SK-N-SH treated with all-trans-retinoic acid at 6 μM for 48 hours (cell line): ENCODE results near the gene TMED4.

ENCODE experiments used
- ATAC-seq: fragments of 200-7000 bp; cut with Tn5 transposase; 3 replicates; pipeline ENCODE4 v1.9.1; 2020; ENCODE audit warnings: mild to moderate bottlenecking, moderate library complexity
- ARNTL ChIP-seq: fragments of 450-650 bp; formaldehyde crosslinking; IDR thresholded peaks from 2 replicates; pipeline ENCODE4 v1.5.0; 2020; ENCODE audit warnings: low read depth, mild to moderate bottlenecking, moderate library complexity, borderline replicate concordance
- BACH2 ChIP-seq: fragments of 250-450 bp; sonication (Bioruptor Pico); IDR thresholded peaks from 2 replicates; pipeline ENCODE4 v1.9.0; 2021; ENCODE audit warnings: mild to moderate bottlenecking, borderline replicate concordance
- CSDC2 ChIP-seq: fragments of 250-450 bp; sonication (Bioruptor Pico); IDR thresholded peaks from 2 replicates; pipeline ENCODE4 v1.5.0; 2020; ENCODE audit warnings: mild to moderate bottlenecking, moderate library complexity
- CSRNP3 ChIP-seq: fragments of 250-450 bp; sonication (Bioruptor Pico); IDR thresholded peaks from 2 replicates; pipeline ENCODE4 v1.5.1; 2021; ENCODE audit warnings: mild to moderate bottlenecking, moderate library complexity
- ESRRG ChIP-seq: fragments of 250-450 bp; sonication (Bioruptor Pico); IDR thresholded peaks from 2 replicates; pipeline ENCODE4 v1.6.1; 2021; ENCODE audit warnings: mild to moderate bottlenecking
- GLIS3 ChIP-seq: fragments of 250-450 bp; sonication (Bioruptor Pico); IDR thresholded peaks from 2 replicates; pipeline ENCODE4 v1.5.0; 2020; ENCODE audit warnings: mild to moderate bottlenecking, moderate library complexity
- ISL1 ChIP-seq: fragments of 250-450 bp; sonication (Bioruptor Pico); IDR thresholded peaks from 2 replicates; pipeline ENCODE4 v2.1.2; 2022; ENCODE audit warnings: mild to moderate bottlenecking, moderate library complexity
- PATZ1 ChIP-seq: fragments of 250-450 bp; sonication (Bioruptor Pico); IDR thresholded peaks from 2 replicates; pipeline ENCODE4 v1.8.0; 2020; ENCODE audit warnings: mild to moderate bottlenecking, moderate library complexity, borderline replicate concordance
- PPARA ChIP-seq: fragments of 250-450 bp; sonication (Bioruptor Pico); IDR thresholded peaks from 2 replicates; pipeline ENCODE4 v1.5.0; 2020; ENCODE audit warnings: mild to moderate bottlenecking, borderline replicate concordance
- RARB ChIP-seq: fragments of 250-450 bp; sonication (Bioruptor Pico); IDR thresholded peaks from 2 replicates; pipeline ENCODE4 v1.8.0; 2021; ENCODE audit warnings: mild to moderate bottlenecking, moderate library complexity
- TCF4 ChIP-seq: fragments of 250-450 bp; sonication (Bioruptor Pico); IDR thresholded peaks from 2 replicates; pipeline ENCODE4 v1.8.0; 2021; ENCODE audit warnings: mild to moderate bottlenecking, moderate library complexity, borderline replicate concordance
- TSHZ2 ChIP-seq: fragments of 250-450 bp; sonication (Bioruptor Pico); IDR thresholded peaks from 2 replicates; pipeline ENCODE4 v1.5.0; 2020; ENCODE audit warnings: mild to moderate bottlenecking, moderate library complexity
- ZFP30 ChIP-seq: fragments of 450-650 bp; formaldehyde crosslinking; IDR thresholded peaks from 2 replicates; pipeline ENCODE4 v1.5.0; 2022; ENCODE audit warnings: mild to moderate bottlenecking, moderate library complexity
- ZNF70 ChIP-seq: fragments of 450-650 bp; formaldehyde crosslinking; IDR thresholded peaks from 2 replicates; pipeline ENCODE4 v1.5.0; 2020; ENCODE audit warnings: mild to moderate bottlenecking, moderate library complexity
- ZNF8 ChIP-seq: fragments of 450-650 bp; formaldehyde crosslinking; IDR thresholded peaks from 2 replicates; pipeline ENCODE4 v1.5.0; 2020; ENCODE audit warnings: mild to moderate bottlenecking, moderate library complexity

TMED4 gene

GRCh38 chr7:44581879-44582603, at the start of gene TMED4:
TSS of gene TMED4 (minus strand) at chr7:44582231. CDS start at chr7:44582206, 25 bp downstream.
- ATAC-seq: peak; percentile 93
- TF ChIP-seq ARNTL (CRISPR knock-in tag) (no peak), ZNF70 (no peak), TCF4 (no peak), PATZ1 (CRISPR knock-in tag) (no peak), ESRRG (CRISPR knock-in tag) (no peak), RARB (CRISPR knock-in tag) (no peak)
- TF ChIP-seq, all 23 proteins: peak for 0

GRCh38 chr7:44631458-44632115, 49.6 kb upstream of the TMED4 start:
- ATAC-seq: no peak
- TF ChIP-seq ZNF8 (no peak), ARNTL (CRISPR knock-in tag) (no peak), ISL1 (no peak), TCF4 (no peak), PATZ1 (CRISPR knock-in tag) (no peak), ZFP30 (CRISPR knock-in tag) (no peak), BACH2 (CRISPR knock-in tag) (no peak), ESRRG (CRISPR knock-in tag) (no peak), TSHZ2 (CRISPR knock-in tag) (no peak), CSRNP3 (CRISPR knock-in tag) (no peak), GLIS3 (CRISPR knock-in tag) (no peak), ZNF70 (no peak), CSDC2 (CRISPR knock-in tag) (no peak)

- no peak for TF ChIP-seq PPARA (CRISPR knock-in tag)
- TF ChIP-seq BACH2 (CRISPR knock-in tag): no peak
- no peak for TF ChIP-seq GLIS3 (CRISPR knock-in tag)
- no peak for TF ChIP-seq ESRRG (CRISPR knock-in tag)
- no peak for TF ChIP-seq CSRNP3 (CRISPR knock-in tag)
- no peak for ATAC-seq
Observed at GRCh38 chr7:44630792-44631457, 48.9 kb upstream of the TMED4 start.
